ENCODE results near the gene CFAP58. TPM values are rescaled to one million over a fixed set of nuclear protein-coding genes. Genes with fewer than 3 reads are reported as not detected.

The CFAP58 gene
- total and polyA plus RNA-seq, 2 donors (not counting 3 experiments of a cell fraction or from before 2014, with no cell fraction given) = 0.07 to 0.29 TPM

DNA sequence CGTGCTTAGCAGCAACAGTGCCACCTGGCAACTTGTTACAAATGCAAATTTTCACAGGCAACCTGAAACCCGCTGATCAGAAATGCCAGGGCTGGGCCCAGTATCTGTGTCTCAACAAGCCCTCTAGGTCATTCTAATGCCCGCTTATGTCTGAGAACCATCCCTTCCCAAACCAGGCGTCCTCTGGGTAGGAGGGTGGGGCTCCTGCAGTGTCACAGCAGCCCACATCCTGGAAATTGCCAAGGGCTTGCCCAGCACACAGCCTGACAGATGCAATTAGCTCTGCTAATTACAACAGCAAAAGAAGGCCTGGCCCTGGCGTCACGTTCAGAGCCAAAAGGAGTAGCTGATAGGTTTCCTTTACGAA is 31.2 kb upstream of the CFAP58 start:
- DNase-seq (ENCODE audit: low read depth, low spot score) (no peak), FAIRE-seq (no peak)
- dilution Hi-C loops (cut with MboI; ENCODE audit: extremely low pct_ligation_motif_present, low sequenced_read_pairs) (no loop called here), intact Hi-C loops (cut with micrococcal nuclease) (no loop called here)
- Histone ChIP-seq H3K9me1 (replicated peaks; ENCODE audit: control insufficient read depth, extremely low read depth, insufficient read depth, low read length) (no peaks in the 10 kb centered on the region), H3K36me3 (ENCODE audit: control insufficient read depth in 2 of 2, extremely low read depth in 1 of 2, insufficient read depth in 2 of 2, low read length in 2 of 2) (no peaks in the 10 kb centered on the region), H3K4me1 (ENCODE audit: control insufficient read depth, extremely low read depth, insufficient read depth, low read length) (peaks cover 43% of the 10 kb centered on the region), H2AFZ (ENCODE audit: low read depth, low read length) (no peak overlapping the region), H4K20me1 (replicated peaks; ENCODE audit: control insufficient read depth, extremely low read depth, insufficient read depth, low read length) (peaks cover 5% of the 10 kb centered on the region), H3K27me3 (ENCODE audit: control insufficient read depth in 2 of 2, insufficient read depth in 2 of 2, low read length in 2 of 2) (no peaks in the 10 kb centered on the region), H3K9me3 (replicated peaks; ENCODE audit: control insufficient read depth, insufficient read depth, low read length) (no peaks in the 10 kb centered on the region), H3K4me2 (ENCODE audit: insufficient read depth, low read length) (no peak overlapping the region), H3K4me3 (replicated peaks in 1 of 3; ENCODE audit: insufficient read depth in 1 of 3, low read depth in 1 of 3, low read length in 3 of 3) (no peak overlapping the region), H3K27ac (ENCODE audit: insufficient read depth, low read depth, low read length) (no peak overlapping the region), H3K79me2 (ENCODE audit: control insufficient read depth, insufficient read depth, low read length) (peaks cover 100% of the 10 kb centered on the region), H3K9ac (replicated peaks; ENCODE audit: extremely low read depth, insufficient read depth, low read length) (no peak overlapping the region)
- CTCF ChIA-PET = interaction anchor here (0.9 to 3.2 kb wide), 10 partner anchors 9 to 48 kb away, joined by 3 to 19 read pairs (median 4); partner anchors contain the start of gene ITPRIP
- no peak for TF ChIP-seq GATA2 (IDR thresholded peaks at IDR 0.05; ENCODE audit: insufficient read depth, insufficient read length, low read depth, low read length)
- no peak for TF ChIP-seq MAX (IDR thresholded peaks at IDR 0.05; ENCODE audit: insufficient read depth, insufficient read length)
- BruUV-seq (replicated peaks) = no TSS peak
- POLR2A ChIA-PET = interaction anchor here (1.4 kb wide), 1 partner anchor 16 kb away, joined by 3 read pairs; the partner anchor contains the start of gene ITPRIP

GRCh38 chr10:104323085-104323484 is 30.5 kb upstream of the CFAP58 start:
- TF ChIP-seq MAX (IDR thresholded peaks at IDR 0.05; ENCODE audit: insufficient read depth, insufficient read length) = no peak
- TF ChIP-seq, protein P1, sequence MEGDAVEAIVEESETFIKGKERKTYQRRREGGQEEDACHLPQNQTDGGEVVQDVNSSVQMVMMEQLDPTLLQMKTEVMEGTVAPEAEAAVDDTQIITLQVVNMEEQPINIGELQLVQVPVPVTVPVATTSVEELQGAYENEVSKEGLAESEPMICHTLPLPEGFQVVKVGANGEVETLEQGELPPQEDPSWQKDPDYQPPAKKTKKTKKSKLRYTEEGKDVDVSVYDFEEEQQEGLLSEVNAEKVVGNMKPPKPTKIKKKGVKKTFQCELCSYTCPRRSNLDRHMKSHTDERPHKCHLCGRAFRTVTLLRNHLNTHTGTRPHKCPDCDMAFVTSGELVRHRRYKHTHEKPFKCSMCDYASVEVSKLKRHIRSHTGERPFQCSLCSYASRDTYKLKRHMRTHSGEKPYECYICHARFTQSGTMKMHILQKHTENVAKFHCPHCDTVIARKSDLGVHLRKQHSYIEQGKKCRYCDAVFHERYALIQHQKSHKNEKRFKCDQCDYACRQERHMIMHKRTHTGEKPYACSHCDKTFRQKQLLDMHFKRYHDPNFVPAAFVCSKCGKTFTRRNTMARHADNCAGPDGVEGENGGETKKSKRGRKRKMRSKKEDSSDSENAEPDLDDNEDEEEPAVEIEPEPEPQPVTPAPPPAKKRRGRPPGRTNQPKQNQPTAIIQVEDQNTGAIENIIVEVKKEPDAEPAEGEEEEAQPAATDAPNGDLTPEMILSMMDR (IDR thresholded peaks at IDR 0.05; ENCODE audit: extremely low read depth in 1 of 2, insufficient read depth in 1 of 2, low read depth in 1 of 2, low read length in 2 of 2) = no peak
- TF ChIP-seq JUN (IDR thresholded peaks at IDR 0.05; ENCODE audit: borderline replicate concordance, insufficient read depth, insufficient read length, low read depth) = no peak
- TF ChIP-seq FOS (IDR thresholded peaks at IDR 0.05; ENCODE audit: borderline replicate concordance, insufficient read depth, low read length) = no peak
- no peak for TF ChIP-seq POLR2AphosphoS5 (IDR thresholded peaks at IDR 0.05; ENCODE audit: insufficient read depth, low read depth, low read length)
- no peak for TF ChIP-seq MYC (IDR thresholded peaks at IDR 0.05; ENCODE audit: low read depth, low read length)
- TF ChIP-seq EZH2 (IDR thresholded peaks at IDR 0.05; ENCODE audit: borderline replicate concordance, low read depth, low read length, severe bottlenecking) = no peak
- dilution Hi-C loops (cut with MboI; ENCODE audit: extremely low pct_ligation_motif_present, low sequenced_read_pairs) (no loop called here), intact Hi-C loops (cut with micrococcal nuclease) (no loop called here)
- no peak overlapping the region for H2AFZ ChIP-seq (ENCODE audit: low read depth, low read length)
- FAIRE-seq = no peak
- H3K4me1 ChIP-seq (ENCODE audit: control insufficient read depth, extremely low read depth, insufficient read depth, low read length) = peaks cover 50% of the 10 kb centered on the region
- H3K79me2 ChIP-seq (ENCODE audit: control insufficient read depth, insufficient read depth, low read length) = peaks cover 100% of the 10 kb centered on the region
- H4K20me1 ChIP-seq (replicated peaks; ENCODE audit: control insufficient read depth, extremely low read depth, insufficient read depth, low read length) = peaks cover 5% of the 10 kb centered on the region
- no peak overlapping the region for H3K9ac ChIP-seq (replicated peaks; ENCODE audit: extremely low read depth, insufficient read depth, low read length)
- H3K27me3 ChIP-seq (ENCODE audit: control insufficient read depth in 2 of 2, insufficient read depth in 2 of 2, low read length in 2 of 2) = no peaks in the 10 kb centered on the region
- no peak for DNase-seq (ENCODE audit: low read depth, low spot score)
- no peaks in the 10 kb centered on the region for H3K36me3 ChIP-seq (ENCODE audit: control insufficient read depth in 2 of 2, extremely low read depth in 1 of 2, insufficient read depth in 2 of 2, low read length in 2 of 2)
- BruUV-seq (replicated peaks) = no TSS peak
- H3K9me3 ChIP-seq (replicated peaks; ENCODE audit: control insufficient read depth, insufficient read depth, low read length) = no peaks in the 10 kb centered on the region
- H3K27ac ChIP-seq (ENCODE audit: insufficient read depth, low read depth, low read length) = no peak overlapping the region
- ChIA-PET CTCF (interaction anchor here (1.6 to 3.2 kb wide), 3 partner anchors 11 to 30 kb away, joined by 4 to 19 read pairs (median 15); no protein-coding TSS in a partner anchor), POLR2A (interaction anchor here (0.6 kb wide), 1 partner anchor 13 kb away, joined by 4 read pairs; no protein-coding TSS in a partner anchor)
- no peak overlapping the region for H3K4me2 ChIP-seq (ENCODE audit: insufficient read depth, low read length)
- no peaks in the 10 kb centered on the region for H3K9me1 ChIP-seq (replicated peaks; ENCODE audit: control insufficient read depth, extremely low read depth, insufficient read depth, low read length)
- H3K4me3 ChIP-seq (replicated peaks in 1 of 3; ENCODE audit: insufficient read depth in 1 of 3, low read depth in 1 of 3, low read length in 3 of 3) = no peak overlapping the region
